PFSK-1 (cell line): Measurements from ENCODE around the gene PAM16.

Experiments
- FOXP2 ChIP-seq: optimal IDR thresholded peaks from 2 replicates; pipeline ENCODE3; 2011; ENCODE audit warnings: borderline replicate concordance, control low read depth, inconsistent platforms; ENCODE audit not compliant: insufficient read depth; ENCODE audit errors: extremely low read length, extremely low read depth
- POLR2AphosphoS5 ChIP-seq: IDR thresholded peaks from 2 replicates; pipeline ENCODE4 v1.6.1; 2012; ENCODE audit warnings: low read depth, mild to moderate bottlenecking, control low read depth, low read length, moderate library complexity
- SIN3A ChIP-seq: IDR thresholded peaks from 2 replicates; pipeline ENCODE4 v1.6.1; 2012; ENCODE audit warnings: mild to moderate bottlenecking, low read length, moderate library complexity, borderline replicate concordance; ENCODE audit not compliant: insufficient read depth
- TAF1 ChIP-seq: IDR thresholded peaks from 2 replicates; pipeline ENCODE4 v1.6.1; 2012; ENCODE audit warnings: low read length, control low read depth, borderline replicate concordance; ENCODE audit not compliant: insufficient read depth
- TF ChIP-seq, protein P1 (sequence below), 2 experiments: IDR thresholded peaks; 2 replicates each; pipeline versions ENCODE4 v1.6.1 to v1.8.0; 2011 to 2012; ENCODE audit warnings: low read depth in 2 of 2, low read length in 2 of 2, control low read depth in 1 of 2, inconsistent platforms in 1 of 2, mild to moderate bottlenecking in 1 of 2, moderate library complexity in 1 of 2; ENCODE audit not compliant: insufficient read depth in 1 of 2

Gene PAM16

GRCh38 chr16:4339455-4339854 lies 11.7 kb downstream of the PAM16 start:
- TF ChIP-seq SIN3A (no peak), TAF1 (no peak), FOXP2 (no peak), POLR2AphosphoS5 (no peak)
- TF ChIP-seq, protein P1, sequence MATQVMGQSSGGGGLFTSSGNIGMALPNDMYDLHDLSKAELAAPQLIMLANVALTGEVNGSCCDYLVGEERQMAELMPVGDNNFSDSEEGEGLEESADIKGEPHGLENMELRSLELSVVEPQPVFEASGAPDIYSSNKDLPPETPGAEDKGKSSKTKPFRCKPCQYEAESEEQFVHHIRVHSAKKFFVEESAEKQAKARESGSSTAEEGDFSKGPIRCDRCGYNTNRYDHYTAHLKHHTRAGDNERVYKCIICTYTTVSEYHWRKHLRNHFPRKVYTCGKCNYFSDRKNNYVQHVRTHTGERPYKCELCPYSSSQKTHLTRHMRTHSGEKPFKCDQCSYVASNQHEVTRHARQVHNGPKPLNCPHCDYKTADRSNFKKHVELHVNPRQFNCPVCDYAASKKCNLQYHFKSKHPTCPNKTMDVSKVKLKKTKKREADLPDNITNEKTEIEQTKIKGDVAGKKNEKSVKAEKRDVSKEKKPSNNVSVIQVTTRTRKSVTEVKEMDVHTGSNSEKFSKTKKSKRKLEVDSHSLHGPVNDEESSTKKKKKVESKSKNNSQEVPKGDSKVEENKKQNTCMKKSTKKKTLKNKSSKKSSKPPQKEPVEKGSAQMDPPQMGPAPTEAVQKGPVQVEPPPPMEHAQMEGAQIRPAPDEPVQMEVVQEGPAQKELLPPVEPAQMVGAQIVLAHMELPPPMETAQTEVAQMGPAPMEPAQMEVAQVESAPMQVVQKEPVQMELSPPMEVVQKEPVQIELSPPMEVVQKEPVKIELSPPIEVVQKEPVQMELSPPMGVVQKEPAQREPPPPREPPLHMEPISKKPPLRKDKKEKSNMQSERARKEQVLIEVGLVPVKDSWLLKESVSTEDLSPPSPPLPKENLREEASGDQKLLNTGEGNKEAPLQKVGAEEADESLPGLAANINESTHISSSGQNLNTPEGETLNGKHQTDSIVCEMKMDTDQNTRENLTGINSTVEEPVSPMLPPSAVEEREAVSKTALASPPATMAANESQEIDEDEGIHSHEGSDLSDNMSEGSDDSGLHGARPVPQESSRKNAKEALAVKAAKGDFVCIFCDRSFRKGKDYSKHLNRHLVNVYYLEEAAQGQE (IDR thresholded peaks at IDR 0.05; ENCODE audit: insufficient read depth in 1 of 2, low read depth in 2 of 2, low read length in 2 of 2), result no peak

GRCh38 chr16:4338712-4339299 lies 12.3 kb downstream of the PAM16 start:
- TF ChIP-seq, protein P1 (IDR thresholded peaks at IDR 0.05; ENCODE audit: insufficient read depth in 1 of 2, low read depth in 2 of 2, low read length in 2 of 2), result no peak
- TF ChIP-seq TAF1 (no peak), SIN3A (no peak), POLR2AphosphoS5 (no peak), FOXP2 (no peak)

DNA sequence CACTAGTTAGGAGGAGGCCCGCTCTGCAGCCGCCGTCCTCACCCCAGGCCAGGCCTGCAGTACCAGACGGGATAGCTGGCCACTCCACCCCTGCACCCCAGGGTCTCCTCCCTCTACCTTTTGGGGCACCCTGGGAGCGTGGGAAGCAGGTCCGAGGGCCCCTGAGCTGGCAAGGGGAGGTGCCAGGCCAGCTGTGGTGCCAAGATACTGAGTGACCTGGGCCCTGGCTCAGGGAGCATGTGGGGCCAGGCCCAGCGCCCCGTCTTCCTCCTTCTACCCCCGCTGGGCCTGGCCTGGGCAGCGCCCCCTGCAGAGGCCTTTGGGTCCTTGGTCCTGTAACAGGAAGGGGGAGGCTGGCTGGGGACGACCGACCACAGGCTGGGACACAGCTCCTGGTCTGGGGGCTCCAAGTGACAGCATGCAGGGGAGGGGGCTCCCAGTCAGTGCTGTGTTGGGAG lies 13.0 kb downstream of the PAM16 start:
- no peak for TF ChIP-seq SIN3A
- no peak for TF ChIP-seq POLR2AphosphoS5
- TF ChIP-seq, protein P1 (IDR thresholded peaks at IDR 0.05; ENCODE audit: insufficient read depth in 1 of 2, low read depth in 2 of 2, low read length in 2 of 2), result no peak
- TF ChIP-seq FOXP2, result no peak
- no peak for TF ChIP-seq TAF1

GRCh38 chr16:4337540-4338088 lies 13.5 kb downstream of the PAM16 start:
- TF ChIP-seq POLR2AphosphoS5 (peak; percentile 39), FOXP2 (no peak)

DNA sequence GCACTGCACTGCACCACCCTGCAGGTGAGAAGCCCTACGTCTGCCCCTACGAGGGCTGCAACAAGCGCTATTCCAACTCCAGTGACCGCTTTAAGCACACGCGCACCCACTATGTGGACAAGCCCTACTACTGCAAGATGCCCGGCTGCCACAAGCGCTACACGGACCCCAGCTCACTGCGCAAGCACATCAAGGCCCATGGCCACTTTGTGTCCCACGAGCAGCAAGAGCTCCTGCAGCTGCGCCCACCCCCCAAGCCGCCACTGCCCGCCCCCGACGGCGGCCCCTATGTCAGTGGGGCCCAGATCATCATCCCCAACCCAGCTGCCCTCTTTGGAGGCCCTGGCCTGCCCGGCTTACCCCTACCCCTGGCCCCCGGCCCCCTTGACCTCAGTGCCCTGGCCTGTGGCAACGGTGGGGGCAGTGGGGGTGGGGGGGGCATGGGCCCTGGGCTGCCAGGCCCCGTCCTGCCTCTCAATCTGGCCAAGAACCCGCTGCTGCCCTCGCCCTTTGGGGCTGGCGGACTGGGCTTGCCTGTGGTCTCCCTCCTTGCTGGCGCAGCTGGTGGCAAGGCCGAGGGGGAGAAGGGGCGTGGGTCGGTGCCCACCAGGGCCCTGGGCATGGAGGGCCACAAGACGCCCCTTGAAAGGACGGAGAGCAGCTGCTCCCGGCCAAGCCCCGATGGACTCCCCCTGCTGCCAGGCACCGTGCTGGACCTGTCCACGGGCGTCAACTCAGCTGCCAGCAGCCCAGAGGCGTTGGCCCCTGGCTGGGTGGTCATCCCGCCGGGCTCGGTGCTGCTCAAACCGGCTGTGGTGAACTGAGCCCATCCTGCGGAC lies 14.2 kb downstream of the PAM16 start:
- TF ChIP-seq, protein P1 (IDR thresholded peaks at IDR 0.05; ENCODE audit: insufficient read depth in 1 of 2, low read depth in 2 of 2, low read length in 2 of 2), result no peak
- TF ChIP-seq FOXP2 (no peak), POLR2AphosphoS5 (no peak), SIN3A (no peak)
